T-helper 9 cell (primary cell): ENCODE data around the gene JDP2.

Experiments
- DNase-seq: peaks from one replicate; pipeline ENCODE4 v3.0.0-alpha.2; 2020

The JDP2 gene

DNA sequence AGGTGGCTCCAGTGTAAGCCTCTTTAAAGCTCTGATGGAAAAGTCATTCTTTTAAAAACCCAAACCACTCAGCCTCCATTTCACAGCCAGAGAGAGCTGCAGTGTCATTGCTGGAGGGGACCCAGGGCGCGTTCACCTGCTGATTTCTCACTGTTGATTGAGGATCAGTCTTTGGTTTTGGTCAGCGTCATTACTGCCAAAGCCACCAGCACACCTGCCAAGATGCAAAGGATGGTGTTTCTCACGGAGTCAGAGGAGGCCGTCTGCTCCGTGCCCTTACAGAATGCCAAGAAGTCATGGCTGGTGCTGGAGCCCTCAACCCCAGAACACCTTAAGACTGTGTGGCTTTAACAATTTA, 61.6 kb downstream of the JDP2 start:
- DNase-seq: no peak

- no peak for DNase-seq
Observed at GRCh38 chr14:75491376-75491978, 63.7 kb downstream of the JDP2 start.

DNA sequence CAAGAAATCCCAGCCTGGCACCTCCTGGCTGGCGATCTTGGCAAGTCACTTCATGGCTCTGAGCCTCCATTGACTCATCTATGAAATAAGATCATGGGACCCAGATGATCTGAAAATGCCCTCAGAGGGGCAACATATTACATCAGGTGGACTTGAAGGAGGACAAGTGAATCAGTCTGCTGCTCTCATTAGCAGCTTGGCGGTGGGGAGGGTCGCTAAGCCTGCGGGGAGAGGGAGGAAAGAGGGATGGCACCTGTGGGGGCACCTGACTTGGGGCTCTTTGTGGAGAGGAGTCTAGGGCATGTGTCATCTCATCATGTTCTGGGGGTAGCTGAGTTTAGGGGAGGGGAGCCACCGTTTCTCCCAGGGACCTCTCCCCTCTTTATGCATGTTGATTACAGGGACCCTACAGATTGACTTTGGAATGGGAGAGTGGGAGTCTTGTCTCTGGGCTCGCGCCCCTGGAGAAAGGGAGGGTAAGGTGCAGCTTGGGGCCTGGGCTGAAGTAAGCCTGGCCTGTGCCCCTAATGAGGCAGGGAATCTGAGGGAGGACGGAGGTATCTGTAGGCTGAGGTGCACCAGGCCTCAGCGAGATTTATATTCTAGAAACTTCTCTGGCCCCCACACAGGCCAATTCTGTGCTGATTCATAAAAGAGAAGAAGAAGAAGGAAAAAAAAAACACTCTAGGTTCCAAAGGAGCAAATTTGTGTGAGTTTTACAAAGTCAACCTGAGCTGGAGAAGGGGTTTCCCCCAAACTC, 65.2 kb downstream of the JDP2 start:
- no peak for DNase-seq

- no peak for DNase-seq
Observed at GRCh38 chr14:75493592-75494087, 65.8 kb downstream of the JDP2 start.

- no peak for DNase-seq
Observed at GRCh38 chr14:75494896-75495295, 67.1 kb downstream of the JDP2 start.

- DNase-seq: no peak
Observed at GRCh38 chr14:75495399-75495798, 67.6 kb downstream of the JDP2 start.

DNA sequence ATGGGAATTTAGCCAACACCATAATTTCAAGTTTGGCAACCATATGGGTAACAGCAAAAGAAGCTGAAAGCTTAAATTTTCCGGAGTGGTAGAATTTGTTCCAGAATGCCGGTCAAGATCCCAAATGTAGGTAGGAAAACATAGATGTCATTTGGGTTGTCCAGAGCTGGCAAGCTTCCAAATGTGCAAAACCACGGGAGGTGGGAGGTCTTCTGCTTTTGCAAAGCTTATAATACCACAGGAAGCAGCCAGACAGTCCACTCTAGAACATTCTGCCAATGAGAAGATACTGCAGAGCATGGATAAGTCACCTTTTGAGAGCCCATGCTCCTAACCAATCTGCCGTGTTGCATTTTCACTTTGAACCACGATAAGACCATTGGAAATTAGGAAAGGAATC, 68.1 kb downstream of the JDP2 start:
- DNase-seq: no peak

GRCh38 chr14:75496755-75497154, 68.9 kb downstream of the JDP2 start:
- no peak for DNase-seq

DNA sequence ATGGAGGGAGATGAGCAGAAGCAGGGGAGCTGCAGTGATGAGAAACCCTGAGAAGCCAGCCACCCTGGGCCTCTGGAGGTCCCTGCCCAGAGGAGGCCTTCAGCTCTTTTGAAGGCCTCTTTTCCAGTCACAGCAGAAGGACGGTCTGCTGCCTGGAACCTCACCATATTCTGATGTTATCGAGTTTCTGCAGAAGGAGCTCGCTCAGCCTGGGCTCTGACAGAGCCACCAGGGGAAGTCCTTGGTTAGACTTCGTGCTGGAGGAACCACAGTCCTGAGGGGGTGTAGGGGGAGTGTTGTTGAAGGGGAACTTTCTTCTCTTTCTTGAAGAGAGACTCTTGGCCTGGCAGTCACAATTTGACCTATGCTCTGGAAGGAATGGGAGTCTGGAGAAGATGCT, 69.4 kb downstream of the JDP2 start:
- no peak for DNase-seq

DNA sequence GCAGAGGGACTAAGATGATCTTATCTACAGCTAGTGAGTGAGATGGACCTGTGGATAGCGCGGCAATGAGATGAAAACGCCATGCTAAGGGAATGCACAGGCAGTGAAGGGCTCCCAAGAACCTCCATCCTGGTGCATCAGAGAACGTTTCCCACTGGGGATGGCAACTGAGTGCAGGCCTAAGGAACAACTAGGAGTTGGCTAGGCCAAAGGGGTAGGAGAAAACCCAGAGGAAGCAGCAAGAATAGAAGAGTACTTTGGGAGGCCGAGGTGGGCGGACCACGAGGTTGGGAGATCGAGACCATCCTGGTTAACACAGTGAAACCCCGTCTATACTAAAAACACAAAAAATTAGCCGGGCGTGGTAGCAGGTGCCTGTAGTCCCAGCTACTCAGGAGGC, 69.9 kb downstream of the JDP2 start:
- DNase-seq: no peak

DNA sequence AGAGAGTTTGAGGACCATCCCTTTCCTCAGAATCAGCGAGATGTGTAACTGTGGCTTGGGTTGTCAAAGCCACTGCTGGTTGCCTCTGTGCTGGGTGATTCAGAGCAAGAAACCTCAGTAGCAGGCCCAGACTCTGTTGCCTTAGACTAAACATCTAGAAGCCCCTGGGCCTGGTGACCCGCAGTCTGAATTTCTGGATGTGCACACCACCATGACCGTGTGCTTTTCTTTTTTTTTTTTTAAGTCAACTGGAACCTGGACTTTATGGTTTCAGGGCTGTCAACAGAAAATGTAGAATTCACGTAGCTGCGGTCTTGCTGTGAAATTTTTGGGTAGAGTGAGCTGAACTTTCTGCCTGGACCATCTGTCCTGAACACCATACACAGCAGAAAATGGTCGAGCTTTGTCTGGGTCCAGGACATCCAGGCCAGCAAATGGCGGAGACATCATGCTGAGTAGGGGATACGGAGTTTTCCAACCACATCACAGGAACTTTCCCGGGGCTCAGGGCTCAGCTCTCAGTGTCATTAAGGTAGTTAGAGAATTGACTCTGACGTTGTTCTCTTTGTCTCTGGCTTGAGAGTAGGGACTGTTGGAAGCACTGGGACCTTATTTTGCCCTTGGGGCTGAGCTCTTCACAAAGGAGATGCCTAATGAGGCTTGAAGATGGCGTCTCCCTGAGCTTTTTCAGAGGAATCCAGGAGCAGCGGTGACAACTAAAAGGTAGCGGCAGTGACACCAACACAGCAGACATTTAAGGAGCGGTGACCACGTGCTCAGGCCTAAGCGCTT, 71.5 kb downstream of the JDP2 start:
- no peak for DNase-seq

- DNase-seq: no peak
Observed at GRCh38 chr14:75501080-75501479, 73.3 kb downstream of the JDP2 start.

DNA sequence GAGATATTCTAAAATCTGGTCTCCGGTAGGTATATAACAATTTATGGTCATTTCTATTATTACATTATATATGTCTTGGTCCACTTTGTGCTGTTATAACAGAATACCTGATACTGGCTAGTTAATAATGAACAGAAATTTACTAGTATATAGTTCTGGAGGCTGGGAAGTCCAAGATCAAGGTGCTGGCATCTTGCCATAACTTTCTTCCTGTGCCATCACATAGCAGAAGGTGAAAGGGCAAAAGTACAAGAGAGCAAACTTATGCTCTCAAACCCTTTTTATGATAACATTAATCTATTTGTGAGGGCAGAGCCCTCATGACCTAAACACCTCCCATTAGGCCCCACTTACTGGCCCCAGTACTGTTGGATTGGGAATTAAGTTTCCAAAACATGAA, 76.6 kb downstream of the JDP2 start:
- no peak for DNase-seq

DNA sequence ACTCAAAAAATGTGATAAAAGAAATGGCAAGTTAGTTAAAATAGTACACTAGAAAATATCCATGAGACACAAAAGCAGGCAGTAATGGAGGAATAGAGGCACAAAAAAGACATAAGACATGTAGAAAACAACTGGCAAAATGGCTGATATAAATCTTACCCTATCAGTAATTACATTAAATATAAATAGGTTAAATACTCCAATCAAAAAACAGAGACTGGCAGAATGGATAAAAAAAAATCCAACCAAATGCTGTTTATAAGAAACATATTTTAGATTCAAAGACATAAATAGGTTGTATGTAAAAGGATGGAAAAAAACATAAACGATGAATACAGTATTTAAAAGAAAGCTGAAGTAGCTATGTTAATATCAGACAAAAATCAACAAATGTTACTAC, 79.1 kb downstream of the JDP2 start:
- no peak for DNase-seq

DNA sequence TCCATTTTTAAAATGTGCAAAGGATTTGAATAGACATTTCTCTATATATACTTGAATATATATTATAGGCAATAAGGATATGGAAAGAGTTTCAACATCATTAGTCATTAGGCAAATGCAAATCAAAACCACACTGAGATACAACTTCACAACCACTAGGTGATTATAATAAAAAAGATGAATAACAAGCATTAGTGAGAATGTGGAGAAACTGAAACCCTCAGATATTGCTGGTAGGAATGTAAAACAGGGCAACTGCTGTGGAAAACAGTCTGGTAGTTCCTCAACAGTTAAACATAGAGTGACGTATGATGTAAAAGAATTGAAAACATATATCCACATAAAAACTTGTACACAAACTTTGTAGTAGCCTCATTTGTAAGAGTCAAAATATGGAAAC, 82.7 kb downstream of the JDP2 start:
- DNase-seq: no peak

- no peak for DNase-seq
Observed at GRCh38 chr14:75511201-75511600, 83.4 kb downstream of the JDP2 start.

GRCh38 chr14:75513911-75514672, 86.3 kb downstream of the JDP2 start:
- DNase-seq: no peak

DNA sequence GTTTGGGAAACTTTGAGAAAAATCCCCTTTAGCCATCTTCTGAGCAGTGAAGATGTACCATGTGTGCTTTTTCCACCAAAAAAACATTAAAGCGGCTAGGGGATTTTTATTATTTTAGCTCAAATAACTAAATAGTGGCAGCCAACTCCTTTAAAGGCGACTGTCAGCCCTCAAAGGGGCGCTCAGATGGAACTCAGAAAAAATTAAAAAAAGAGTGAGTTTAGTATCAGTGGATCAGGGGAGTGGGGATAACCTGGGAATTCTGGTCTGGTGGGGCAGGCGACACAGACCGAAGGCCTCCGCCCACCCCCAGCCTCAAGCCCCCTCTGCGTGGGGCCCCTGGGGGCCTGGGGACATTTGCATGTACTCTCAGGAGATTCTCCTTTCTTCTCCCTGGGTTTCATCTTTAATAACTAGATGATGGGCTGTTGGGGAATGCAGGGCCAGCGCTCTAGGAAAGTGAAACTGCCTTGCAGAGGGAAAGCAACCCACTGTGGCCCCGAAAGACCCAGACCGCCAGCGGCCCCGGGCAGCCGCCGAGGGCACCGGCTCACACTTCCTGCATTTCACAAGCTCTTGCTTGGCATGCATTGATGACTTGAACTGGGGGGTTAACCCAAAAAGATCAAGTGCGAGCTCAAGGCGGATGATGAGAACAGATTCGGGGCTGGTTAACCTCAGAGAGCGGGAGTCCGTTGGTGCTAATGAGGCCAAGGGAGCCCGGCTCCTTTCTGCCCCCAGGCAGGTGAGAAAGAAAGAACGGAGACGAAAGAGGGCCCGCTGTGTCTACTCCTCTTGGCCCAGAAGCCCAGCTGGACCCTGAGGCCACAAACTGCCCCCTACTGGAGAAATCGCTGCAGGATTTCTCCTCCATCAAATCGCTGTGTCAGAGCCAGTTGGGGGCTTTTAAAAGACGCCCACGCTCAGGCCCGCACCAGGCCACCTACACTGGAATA, 87.1 kb downstream of the JDP2 start:
- DNase-seq: peak; percentile 39

- DNase-seq: no peak
Observed at GRCh38 chr14:75515629-75515996, 87.8 kb downstream of the JDP2 start.

GRCh38 chr14:75518625-75519024, 90.8 kb downstream of the JDP2 start:
- DNase-seq: no peak

GRCh38 chr14:75519394-75519793, 91.6 kb downstream of the JDP2 start:
- DNase-seq: no peak
